CD4-positive, alpha-beta T cell treated with Interleukin-6 at 100 ng/mL for 8 hours (primary cell): ENCODE measurements around the gene AZGP1.
"Not testable (repeated sequence)": the region's sequence is repeated elsewhere in the genome, so short reads cannot be mapped to it uniquely, and the experiment has no call there.

Source experiments
- DNase-seq: peaks from one replicate; pipeline ENCODE4 v3.0.0-alpha.2; 2020; ENCODE audit warnings: mixed read lengths, low spot score

The AZGP1 gene

DNA sequence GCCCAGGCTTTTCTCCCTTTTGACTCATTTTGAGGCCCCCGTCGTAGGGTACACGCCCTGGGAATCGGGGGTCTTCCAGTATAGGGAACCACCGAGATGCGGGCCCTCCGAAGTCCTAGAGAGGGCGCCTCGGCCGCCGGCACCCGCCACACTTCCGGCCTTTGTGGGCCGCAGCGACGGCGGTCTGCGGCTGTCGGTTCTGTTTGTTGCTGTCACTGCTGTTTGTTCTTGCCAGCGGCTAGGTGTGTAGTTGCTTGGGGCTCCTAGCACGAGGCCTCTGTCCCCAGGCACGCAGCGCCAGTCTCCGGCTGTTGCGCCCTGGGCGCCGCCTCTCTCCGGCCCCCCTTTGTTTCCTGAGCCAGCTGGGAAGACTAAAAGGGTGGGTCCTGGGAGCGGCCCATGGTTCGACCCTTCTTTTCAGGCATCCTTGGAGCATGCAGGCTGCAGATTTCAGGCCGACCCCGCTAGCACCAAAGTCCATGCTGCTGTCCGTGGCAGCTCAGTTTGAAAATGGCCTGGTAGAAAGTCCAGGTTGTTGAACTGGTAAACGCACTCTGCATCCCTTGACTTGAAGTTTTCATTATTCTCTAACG is 21.8 kb upstream of the AZGP1 start:
- peak; percentile 73 for DNase-seq

DNA sequence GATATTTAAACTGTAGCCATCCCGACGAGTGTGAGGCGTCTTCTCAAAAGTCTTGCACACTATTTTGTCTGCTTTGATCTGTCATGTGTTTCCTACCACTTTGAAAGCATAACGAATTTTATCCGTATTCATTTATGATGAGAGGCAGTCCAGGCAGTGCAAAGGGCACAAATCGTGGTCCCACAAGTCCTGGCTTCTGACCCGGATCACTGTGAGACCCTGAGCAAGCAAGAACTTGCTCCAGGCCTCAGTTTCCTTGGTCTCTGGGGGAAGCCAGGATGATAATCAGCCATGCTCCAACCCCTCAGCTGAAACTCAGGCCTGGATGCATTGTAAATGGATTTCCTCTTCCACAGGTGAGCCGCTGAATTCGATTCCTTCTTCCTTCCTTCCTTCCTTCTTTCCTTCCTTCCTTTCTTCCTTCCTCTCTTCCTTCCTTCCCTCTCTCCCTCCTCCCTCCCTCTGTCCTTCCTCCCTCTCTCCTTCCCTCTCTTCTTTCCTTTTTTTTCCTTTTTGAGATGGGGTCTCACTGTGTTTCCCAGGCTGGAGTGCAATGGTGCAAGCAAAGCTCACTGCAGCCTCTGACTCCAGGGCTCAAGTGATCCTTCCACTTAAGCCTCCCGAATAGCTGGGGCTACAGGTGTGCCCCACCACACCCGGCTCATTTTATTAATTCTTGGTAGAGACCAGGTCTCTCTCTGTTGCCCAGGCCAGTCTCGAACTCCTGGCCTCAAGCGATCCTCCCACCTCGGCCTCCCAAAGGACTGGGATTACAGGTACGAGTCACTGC is 21.1 kb upstream of the AZGP1 start:
- DNase-seq: no peak

DNA sequence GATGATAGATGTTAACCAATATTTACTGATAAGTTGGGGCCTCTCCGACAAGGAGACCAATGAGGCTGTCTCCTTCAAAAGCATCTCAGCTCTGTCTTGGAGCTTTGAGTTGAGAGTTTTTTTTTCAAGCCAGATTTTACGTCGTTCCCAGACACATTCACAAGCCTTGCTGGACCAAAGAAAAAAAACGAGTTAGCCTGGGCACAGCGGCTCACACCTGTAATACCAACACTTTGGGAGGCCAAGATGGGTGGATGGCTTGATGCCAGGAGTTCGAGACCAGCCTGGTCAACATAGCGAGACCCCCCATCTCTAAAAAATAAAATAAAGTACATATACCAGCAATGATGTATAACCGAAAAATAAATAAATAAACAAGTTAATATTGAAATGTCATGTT is 19.0 kb upstream of the AZGP1 start:
- no peak for DNase-seq

DNA sequence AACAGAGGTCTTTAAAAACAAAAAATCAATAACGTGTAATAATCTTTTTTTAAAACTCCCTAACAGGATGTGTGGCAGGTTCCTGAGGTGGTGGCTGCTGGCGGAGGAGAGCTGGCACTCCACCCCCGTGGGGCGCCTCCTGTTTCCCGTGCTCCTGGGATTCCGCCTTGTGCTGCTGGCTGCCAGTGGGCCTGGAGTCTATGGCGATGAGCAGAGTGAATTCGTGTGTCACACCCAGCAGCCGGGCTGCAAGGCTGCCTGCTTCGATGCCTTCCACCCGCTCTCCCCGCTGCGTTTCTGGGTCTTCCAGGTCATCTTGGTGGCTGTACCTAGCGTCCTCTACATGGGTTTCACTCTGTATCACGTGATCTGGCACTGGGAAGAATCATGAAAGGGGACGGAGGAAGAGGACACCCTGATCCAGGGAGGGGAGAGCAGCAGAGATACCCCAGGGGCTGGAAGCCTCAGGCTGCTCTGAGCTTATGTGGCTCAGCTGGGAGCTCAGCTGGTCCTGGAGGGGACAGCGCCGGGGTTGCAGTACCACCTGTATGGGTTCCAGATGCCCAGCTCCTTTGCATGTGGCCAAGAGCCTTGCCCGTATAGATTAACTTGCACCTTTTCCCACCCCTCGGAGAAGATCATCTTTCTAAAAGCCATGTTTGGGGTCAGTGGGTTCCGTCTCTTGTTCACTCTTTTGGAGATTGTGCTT is 16.7 kb upstream of the AZGP1 start:
- DNase-seq: no peak

DNA sequence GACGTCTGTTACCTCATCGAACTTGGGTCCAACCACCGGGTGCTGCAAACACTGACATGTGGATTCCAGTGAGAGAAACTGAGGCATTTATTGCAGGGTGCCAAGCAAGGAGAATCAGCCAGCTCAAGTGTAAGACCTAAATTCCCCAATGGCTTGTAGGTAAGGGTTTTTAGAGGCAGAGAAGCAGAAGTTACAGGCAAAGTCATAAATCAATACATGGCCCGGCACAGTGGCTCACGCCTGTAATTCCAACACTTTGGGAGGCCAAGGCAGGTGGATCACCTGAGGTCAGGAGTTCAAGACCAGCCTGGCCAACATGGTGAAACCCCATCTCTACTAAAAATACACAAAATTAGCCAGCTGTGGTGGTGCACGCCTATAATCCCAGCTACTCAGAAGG is 15.7 kb upstream of the AZGP1 start:
- not testable (repeated sequence) for DNase-seq

GRCh38 chr7:99990460-99990852 is 14.6 kb upstream of the AZGP1 start:
- no peak for DNase-seq

DNA sequence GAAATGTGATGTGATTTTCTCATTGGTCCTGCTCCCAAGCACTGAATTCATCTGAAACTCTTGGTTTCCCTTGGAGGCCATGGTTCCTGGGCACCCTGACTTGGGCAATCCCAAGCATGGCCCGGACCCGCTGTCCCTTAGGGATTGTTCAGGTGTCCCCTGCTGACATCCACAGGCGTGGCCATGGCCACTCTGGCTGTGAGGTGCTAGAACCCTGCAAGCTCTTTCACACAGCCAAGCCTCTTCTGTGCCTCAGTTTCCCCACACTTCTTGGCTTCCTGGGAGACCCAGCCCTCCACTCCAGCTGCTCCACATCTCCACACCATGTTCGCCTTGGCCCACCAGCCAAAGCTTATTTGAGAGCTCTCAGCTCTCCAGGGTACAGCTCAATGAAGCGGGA is 12.0 kb upstream of the AZGP1 start:
- no peak for DNase-seq

GRCh38 chr7:99987306-99987705 is 11.5 kb upstream of the AZGP1 start:
- DNase-seq: not testable (repeated sequence)

DNA sequence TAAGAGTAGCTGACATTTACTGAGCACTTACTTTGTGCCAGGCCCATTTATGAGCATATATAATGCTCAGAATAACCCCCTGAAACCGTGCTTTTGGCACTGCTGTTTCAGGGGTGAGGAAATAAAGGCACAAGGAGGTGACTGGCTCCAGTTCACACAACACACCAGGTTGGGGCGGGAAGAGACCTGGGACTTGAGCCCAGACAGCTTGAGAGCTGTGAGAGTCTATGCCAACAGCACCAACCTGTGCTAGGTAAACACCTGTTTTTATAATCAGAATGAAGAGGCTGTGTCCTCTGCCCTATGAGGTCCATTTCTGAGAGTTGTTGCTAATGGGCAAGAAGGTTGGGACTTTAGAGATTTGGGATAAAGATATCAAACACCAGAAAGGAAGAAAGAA is 8.8 kb upstream of the AZGP1 start:
- no peak for DNase-seq

DNA sequence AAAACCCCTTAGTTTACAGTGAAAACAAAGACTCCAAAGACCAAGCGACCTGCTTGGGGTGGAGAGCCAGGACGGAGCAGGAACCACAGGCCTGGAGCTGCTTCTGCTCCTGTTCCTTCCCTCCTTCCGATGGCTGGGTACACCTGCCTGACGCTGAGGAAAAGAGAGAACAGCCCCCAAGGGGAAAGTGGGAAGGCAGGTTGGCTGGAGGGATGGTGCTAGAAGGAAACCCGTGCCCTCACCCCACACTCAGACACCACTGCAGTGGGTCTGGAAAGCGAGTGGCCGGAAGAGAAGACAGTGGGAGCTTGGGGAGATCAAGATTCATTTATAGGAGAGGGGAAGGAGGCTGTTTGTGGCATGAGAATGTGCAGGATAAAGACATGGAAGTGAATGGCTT is 5.2 kb upstream of the AZGP1 start:
- not testable (repeated sequence) for DNase-seq

DNA sequence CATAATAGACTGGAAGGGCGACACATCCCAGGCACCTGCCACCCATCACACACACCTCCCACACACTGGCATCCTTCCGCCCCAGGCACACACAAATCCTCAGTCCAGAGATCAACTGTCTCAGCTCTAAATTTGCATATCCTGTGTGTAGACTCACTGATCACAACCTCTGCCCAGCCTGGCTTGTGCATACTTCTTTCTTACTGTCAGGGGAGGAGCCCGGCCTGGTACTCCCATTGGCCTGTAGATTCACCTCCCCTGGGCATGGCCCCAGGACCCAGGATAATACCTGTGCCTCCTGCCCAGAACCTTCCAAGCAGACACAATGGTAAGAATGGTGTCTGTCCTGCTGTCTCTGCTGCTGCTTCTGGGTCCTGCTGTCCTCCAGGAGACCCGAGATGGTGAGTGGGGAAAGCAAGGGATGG is 4.6 kb upstream of the AZGP1 start:
- not testable (repeated sequence) for DNase-seq

- peak; percentile 39 for DNase-seq
These were observed 4.0 kb upstream of the AZGP1 start for GRCh38 chr7:99979814-99980225.

GRCh38 chr7:99976626-99977025 is 795 bp upstream of the AZGP1 start:
- DNase-seq: no peak

DNA sequence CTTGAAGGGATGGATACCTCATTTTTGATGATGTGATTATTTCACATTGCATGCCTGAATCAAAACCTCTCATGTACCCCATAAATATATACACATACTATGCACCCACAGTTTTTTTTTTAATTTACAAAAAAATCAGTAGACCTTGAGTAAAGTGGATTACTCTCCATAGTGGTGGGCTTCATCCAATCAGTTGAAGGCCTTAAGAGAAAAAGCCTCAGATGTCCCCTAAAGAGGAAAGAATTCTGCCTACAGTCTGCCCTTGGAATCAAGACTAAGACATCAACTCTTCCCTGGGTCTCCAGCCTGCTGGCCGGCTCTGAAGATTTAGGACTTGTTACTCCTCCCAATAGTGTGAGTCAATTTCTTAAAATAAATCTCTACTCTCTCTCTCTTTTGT is 1.1 kb downstream of the AZGP1 start:
- DNase-seq: no peak

GRCh38 chr7:99973817-99974216 is 2.0 kb downstream of the AZGP1 start:
- DNase-seq: not testable (repeated sequence)

- DNase-seq: no peak
These were observed 4.6 kb downstream of the AZGP1 start for GRCh38 chr7:99971242-99971641.

GRCh38 chr7:99969813-99970212 is 6.0 kb downstream of the AZGP1 start:
- DNase-seq: not testable (repeated sequence)

DNA sequence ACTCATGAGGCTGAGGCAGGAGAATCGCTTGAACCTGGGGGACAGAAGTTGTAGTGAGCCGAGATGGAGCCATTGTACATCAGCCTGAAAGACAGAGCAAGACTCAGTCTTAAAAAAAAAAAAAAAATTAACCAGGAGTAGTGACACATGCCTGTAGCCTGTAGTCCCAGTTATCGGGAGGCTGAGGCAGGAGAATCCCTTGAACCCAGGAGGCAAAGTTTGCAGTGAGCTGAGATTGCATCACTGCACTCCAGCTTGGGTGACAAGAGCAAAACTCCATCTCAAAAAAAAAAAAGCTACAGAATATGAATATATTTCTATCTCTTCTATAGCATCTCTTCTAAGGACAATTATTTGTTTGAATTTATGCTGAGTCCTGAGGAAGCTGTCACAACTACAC is 6.5 kb downstream of the AZGP1 start:
- no peak for DNase-seq

- DNase-seq: no peak
These were observed 17.1 kb downstream of the AZGP1 start for GRCh38 chr7:99958564-99959227.

DNA sequence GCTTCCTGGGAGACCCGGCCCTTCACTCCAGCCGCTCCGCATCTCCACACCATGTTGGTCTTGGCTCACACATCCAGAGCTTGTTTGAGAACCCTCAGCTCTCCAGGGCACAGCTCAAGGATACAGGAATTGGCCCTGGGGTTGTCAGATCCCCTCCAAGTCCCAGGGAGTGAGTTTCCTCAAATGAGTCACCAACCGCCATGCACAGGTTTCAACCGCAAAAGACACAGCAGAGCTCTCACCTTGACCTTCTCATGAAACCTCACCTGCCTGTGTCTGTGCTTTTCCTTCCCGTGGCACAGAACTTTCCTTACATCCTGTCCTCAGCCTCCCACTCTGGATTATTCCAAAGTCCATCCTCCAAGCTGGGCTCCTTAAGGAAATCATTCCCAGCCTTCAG is 20.6 kb downstream of the AZGP1 start:
- no peak for DNase-seq

DNA sequence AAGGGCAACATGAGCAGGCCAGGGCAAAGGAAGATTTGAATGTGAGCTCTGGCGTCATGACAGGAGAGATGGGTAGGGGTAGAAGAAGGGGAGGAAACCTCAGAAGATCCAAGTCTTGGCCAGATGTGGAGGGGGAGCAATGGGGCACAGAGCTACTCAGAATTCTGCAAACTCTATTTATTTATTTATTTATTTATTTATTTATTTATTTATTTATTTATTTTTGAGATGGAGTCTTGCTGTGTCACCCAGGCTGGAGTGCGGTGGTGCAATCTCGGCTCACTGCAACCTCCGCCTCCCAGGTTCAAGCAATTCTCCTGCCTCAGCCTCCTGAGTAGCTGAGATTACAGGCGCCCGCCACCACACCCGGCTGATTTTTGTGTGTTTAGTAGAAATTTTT is 21.2 kb downstream of the AZGP1 start:
- DNase-seq: not testable (repeated sequence)

DNA sequence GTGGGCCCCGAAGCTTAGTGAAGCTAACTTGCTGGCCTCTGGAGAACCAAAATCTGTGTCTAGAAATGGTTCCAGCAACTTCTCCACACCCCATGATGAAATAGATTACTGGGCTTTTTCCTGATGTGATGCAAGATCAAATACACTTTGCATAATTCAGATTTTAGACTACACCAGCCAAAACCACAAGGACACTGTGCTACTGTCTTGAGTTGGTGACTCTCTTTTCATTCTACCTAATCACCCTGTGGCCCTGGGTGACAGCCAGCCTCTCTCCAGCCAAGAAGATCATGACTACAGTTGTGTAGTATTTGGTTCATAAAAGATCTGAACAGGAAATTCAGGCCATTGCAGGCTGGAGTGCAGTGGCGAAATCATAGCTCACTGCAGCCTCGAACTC is 22.2 kb downstream of the AZGP1 start:
- DNase-seq: no peak

GRCh38 chr7:99952649-99953048 is 23.2 kb downstream of the AZGP1 start:
- not testable (repeated sequence) for DNase-seq
